Measurements from ENCODE around the gene MKRN2.

The MKRN2 gene

DNA sequence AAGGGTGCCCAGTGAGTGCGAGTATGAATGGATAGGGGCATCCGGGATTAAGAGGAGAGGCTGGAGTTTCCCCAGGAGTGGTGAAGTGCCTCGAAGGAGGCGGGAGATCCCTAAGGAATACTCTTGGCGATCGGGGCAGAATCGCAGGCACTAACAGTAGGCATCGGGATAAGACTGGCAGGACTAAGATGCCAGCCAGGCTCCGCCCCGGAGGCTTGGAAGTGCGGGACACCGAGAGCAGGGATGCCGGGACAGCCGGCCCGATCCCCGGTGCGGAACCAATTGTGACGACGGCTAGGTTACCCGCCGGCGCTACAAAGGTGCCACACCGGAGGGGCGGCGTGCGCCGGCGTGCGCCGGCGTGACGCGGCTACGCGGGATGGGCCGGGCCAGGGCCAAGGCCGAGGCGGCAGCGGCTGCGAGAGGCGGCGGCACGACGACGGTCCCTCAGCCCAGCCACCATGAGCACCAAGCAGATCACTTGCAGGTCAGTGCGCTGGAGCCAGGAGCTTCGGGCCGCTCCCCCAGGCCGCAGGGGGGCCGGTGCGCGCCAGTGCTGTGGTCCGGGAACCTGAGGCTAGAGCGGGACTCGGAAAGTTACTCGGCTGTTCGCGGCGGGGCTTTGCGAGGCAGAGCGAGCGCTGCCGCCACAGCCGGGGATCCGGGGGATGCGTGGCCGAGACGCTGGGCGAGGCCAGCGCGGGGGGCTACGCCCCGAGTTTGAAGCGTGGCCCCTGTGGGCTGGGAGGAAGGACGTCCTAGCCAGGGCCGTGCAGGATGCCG, at the start of gene MKRN2:
MKRN2 (plus strand) TSS at position 398 of the 783 bp plus-strand sequence; CDS start at position 462, 64 bp downstream.
- peak; percentile 85 to 88 for DNase-seq (ENCODE audit: low read depth in 2 of 2)
- TF ChIP-seq, protein P1, sequence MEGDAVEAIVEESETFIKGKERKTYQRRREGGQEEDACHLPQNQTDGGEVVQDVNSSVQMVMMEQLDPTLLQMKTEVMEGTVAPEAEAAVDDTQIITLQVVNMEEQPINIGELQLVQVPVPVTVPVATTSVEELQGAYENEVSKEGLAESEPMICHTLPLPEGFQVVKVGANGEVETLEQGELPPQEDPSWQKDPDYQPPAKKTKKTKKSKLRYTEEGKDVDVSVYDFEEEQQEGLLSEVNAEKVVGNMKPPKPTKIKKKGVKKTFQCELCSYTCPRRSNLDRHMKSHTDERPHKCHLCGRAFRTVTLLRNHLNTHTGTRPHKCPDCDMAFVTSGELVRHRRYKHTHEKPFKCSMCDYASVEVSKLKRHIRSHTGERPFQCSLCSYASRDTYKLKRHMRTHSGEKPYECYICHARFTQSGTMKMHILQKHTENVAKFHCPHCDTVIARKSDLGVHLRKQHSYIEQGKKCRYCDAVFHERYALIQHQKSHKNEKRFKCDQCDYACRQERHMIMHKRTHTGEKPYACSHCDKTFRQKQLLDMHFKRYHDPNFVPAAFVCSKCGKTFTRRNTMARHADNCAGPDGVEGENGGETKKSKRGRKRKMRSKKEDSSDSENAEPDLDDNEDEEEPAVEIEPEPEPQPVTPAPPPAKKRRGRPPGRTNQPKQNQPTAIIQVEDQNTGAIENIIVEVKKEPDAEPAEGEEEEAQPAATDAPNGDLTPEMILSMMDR (IDR thresholded peaks at IDR 0.05; ENCODE audit: low read depth, low read length), result no peak
- H3K4me3 ChIP-seq (replicated peaks in 1 of 2; ENCODE audit: low read depth in 2 of 2, low read length in 2 of 2), result peak within 1 kb of the TSS; percentile 77 to 91

GRCh38 chr3:12507591-12508281, 49.2 kb upstream of the MKRN2 start:
- DNase-seq (ENCODE audit: low read depth in 2 of 2), result peak; percentile 56 to 86
- H3K4me3 ChIP-seq (replicated peaks in 1 of 2; ENCODE audit: low read depth in 2 of 2, low read length in 2 of 2), result peak overlapping the region in 1 of 2 donors; percentile 11
- TF ChIP-seq, protein P1 (IDR thresholded peaks at IDR 0.05; ENCODE audit: low read depth, low read length), result no peak

DNA sequence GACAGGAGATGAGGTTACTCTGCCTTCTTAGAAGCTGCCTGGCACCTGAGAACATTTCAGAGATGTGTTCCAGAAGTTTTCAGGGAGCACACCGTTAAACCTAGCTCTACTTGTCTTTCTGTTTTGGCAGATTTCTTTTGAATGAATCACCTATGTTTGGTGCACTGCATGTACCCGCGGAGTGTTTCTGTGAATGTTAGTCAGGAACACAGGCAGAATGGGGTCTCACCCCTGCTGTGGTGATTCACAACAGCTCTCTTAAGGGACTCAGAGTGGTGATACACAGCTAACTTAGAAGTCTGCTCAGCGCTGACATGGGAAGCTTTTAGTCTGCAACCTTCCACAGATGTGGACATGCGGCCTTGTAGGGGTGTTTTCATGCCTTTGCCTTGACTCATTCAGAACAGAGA, 48.6 kb upstream of the MKRN2 start:
- TF ChIP-seq, protein P1 (IDR thresholded peaks at IDR 0.05; ENCODE audit: low read depth, low read length), result no peak
- DNase-seq (ENCODE audit: low read depth in 2 of 2), result peak; percentile 95 to 100

DNA sequence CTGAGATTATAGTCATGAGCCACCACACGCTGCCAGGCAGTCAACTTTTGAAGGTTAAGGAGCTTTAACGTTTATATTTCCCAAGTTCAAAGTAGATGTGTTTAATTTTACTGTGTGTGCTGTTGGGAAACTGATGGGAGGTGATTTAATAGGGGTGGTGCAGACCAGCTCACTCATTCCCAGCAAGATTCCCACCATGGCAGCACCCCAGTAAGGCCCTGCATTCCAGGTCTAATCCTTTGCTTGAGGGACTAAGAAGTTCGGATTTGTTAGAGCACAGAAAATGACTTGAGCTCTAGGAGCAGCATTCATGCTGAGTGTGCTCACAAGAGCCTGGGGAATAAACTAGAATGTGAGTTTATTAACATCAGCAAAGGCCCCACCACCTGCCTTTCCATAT, 47.4 kb upstream of the MKRN2 start:
- DNase-seq (ENCODE audit: low read depth in 2 of 2), result no peak
- TF ChIP-seq, protein P1 (IDR thresholded peaks at IDR 0.05; ENCODE audit: low read depth, low read length), result no peak
- no peak overlapping the region for H3K4me3 ChIP-seq (replicated peaks in 1 of 2; ENCODE audit: low read depth in 2 of 2, low read length in 2 of 2)

More for the DNA sequence above, 48.6 kb upstream of the MKRN2 start:
- peak overlapping the region in 1 of 2 donors; percentile 11 for H3K4me3 ChIP-seq (replicated peaks in 1 of 2; ENCODE audit: low read depth in 2 of 2, low read length in 2 of 2)

GRCh38 chr3:12512534-12513118, 44.3 kb upstream of the MKRN2 start:
- TF ChIP-seq, protein P1 (IDR thresholded peaks at IDR 0.05; ENCODE audit: low read depth, low read length), result no peak
- no peak for DNase-seq (ENCODE audit: low read depth in 2 of 2)
- H3K4me3 ChIP-seq (replicated peaks in 1 of 2; ENCODE audit: low read depth in 2 of 2, low read length in 2 of 2), result no peak overlapping the region

DNA sequence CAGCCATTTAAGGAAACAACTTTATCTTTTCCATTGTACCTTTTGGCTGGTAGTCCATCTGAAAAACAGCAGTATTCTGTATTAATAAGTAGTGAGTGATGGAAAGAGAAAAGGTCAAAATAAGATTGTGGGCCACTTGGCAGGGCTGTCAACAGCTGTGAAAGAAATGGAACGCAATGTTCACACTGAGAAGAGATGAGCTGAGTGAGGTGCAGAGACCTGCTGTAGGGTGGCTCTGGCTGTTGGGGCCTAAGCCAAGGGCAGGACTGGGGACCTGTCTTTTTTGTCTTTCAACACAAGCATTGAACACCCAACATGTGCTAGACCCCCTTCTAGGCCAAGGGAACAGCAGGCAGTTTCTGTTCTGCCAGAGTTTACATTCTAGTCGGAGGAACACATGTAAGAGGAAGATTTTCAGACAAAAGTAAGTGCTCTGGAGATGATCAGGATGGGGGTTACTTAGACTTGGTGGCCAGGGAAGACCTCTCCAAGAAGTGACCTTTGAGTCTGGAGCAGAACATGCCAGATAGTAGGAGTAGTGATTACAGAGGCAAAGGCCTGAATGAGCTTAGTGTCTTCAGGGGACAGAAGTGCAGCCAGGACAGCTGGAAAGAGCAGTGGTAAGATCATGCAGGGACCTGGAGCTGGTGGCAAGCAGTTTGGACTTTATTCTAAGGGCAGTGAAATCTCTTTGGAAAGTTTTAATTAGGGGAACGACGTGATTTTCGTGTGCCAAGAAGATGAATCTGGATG, 43.0 kb upstream of the MKRN2 start:
- DNase-seq (ENCODE audit: low read depth in 2 of 2), result no peak
- no peak overlapping the region for H3K4me3 ChIP-seq (replicated peaks in 1 of 2; ENCODE audit: low read depth in 2 of 2, low read length in 2 of 2)
- TF ChIP-seq, protein P1 (IDR thresholded peaks at IDR 0.05; ENCODE audit: low read depth, low read length), result no peak

All from cardiac fibroblast (primary cell).